Measurements from ENCODE around the gene RHBDL3.
A peak's percentile ranks its signal among the peaks of the same experiment; 100 is the strongest.
"Not testable (repeated sequence)": the region's sequence is repeated elsewhere in the genome, so short reads cannot be mapped to it uniquely, and the experiment has no call there.

The RHBDL3 gene

DNA sequence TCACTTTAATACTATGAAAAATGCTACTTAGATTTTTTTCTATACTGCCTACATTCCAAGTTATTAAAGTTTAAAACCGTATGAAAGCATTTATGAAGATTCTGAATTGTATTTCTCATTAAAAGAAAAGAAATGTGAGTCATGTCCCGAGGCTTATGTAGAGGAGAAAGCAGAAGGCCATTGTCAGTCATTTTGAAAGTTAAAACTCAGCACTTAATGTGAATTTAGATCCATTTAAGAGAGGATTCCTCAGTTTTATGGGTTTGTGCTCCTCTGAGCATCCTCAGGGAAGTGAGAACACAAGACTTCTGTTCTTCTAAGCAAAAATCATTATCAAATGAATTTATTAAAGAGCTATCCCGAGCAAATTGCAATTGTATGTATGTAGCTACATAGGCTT lies 64.5 kb downstream of the RHBDL3 start:
- no peak for DNase-seq

GRCh38 chr17:32331243-32332040 lies 65.8 kb downstream of the RHBDL3 start:
- DNase-seq, result no peak

- DNase-seq, result no peak
Observed at GRCh38 chr17:32333187-32333586, 67.6 kb downstream of the RHBDL3 start.

DNA sequence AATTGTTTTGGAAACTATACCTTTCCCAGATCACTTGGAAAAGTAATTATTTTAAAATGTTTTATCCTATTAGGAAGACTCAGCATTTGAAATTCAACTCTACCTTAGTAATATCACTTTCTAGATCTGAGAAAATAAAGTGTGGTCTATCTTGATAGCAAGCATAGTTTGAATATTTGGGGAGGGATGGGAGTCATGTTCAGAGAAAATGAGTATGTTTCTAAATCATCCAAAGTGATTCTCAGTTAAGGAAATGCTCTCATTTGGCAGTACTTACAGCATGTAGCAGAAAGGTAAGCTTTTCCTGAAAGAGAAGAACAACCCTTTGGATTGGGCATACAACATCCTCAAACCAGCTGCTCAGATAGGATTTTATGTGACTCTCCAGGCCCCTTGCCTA lies 69.4 kb downstream of the RHBDL3 start:
- no peak for DNase-seq

DNA sequence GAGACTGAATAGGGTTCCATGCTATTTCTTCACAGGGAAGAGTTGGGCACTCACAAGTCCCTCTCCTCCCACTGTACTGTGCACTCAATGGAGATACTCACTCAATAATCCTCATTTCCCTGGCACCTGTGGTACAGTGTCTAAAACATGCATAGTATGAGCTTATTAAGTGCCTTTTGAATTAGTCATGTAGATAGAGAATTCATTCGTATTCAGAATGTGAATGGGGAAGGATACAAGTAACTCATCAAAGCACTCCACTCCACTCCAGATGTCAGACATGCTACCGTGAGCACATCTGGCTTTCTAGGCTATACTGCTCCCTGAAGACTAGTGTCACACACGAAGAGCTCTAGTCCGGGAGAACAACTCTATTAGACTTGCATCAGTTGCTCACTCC lies 70.1 kb downstream of the RHBDL3 start:
- DNase-seq, result no peak

GRCh38 chr17:32341141-32341856 lies 75.7 kb downstream of the RHBDL3 start:
- peak; percentile 24 to 37 for DNase-seq

- peak; percentile 78 to 84 for DNase-seq
Observed at GRCh38 chr17:32341857-32342602, 76.4 kb downstream of the RHBDL3 start, which contains the start of gene C17orf75. C17orf75 (minus strand) TSS chr17:32342173; CDS start chr17:32342139, 34 bp downstream.

GRCh38 chr17:32342603-32343325 lies 77.1 kb downstream of the RHBDL3 start:
- DNase-seq, result no peak

- no peak for DNase-seq
Observed at GRCh38 chr17:32345951-32346600, 80.4 kb downstream of the RHBDL3 start.

DNA sequence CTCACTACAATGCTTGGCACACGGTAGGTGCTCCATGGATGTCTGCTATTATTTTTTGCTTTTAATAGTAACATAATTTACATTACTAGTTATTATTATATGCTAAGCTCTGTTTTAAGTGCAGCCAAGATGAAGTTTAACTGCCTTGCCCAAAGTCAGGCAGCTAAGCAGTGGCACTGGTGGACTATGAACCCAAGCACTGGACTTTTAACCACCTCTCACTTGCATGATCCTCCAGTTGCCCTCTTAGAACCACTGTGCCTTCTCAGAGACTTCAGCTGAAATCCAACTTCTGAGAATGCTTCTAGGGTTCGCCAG lies 82.8 kb downstream of the RHBDL3 start:
- no peak for DNase-seq

GRCh38 chr17:32349503-32349853 lies 83.8 kb downstream of the RHBDL3 start:
- DNase-seq, result peak in 1 of 2 donors; percentile 22

DNA sequence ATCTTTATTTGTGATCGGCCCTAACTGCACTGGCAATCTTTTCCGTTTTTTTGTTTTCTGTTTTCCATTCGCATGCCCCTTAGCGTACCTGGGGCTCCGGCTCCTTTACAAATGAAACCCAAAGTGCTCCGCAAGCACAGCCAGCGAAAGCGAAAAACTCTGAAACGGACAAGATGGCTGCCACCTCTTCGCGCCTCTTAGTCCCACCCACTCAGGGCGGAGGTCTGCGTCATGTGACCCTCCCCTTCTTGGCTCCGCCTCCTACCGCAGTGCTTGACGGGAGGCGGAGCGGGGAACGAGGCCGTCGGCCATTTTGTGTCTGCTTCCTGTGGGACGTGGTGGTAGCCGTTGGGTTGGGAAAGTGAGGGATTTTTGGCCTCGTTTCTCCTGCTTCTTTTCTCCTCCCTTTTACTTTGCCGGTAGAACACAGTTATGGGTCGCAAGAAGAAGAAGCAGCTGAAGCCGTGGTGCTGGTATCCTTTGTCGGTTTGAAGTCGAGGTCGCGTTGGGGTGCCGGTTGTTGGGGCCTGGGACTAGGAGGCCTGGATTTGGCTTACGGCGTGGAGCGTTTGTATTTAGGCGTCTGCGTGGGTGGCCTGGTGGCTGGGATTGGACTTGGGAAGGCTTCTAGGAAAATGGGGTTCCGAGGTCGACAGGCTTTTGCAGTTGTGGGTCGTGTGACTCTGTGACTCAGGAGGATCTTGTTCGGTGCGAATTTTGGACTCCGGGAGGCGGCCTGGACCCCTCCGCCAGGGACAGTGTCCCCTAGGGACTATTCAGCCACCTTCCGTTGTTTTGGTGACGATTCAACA lies 84.4 kb downstream of the RHBDL3 start, which contains the start of gene ZNF207:
TSS of gene ZNF207 (plus strand) at position 304 of the 812 bp plus-strand sequence. CDS start at position 433, 129 bp downstream.
- peak; percentile 90 to 92 for DNase-seq

DNA sequence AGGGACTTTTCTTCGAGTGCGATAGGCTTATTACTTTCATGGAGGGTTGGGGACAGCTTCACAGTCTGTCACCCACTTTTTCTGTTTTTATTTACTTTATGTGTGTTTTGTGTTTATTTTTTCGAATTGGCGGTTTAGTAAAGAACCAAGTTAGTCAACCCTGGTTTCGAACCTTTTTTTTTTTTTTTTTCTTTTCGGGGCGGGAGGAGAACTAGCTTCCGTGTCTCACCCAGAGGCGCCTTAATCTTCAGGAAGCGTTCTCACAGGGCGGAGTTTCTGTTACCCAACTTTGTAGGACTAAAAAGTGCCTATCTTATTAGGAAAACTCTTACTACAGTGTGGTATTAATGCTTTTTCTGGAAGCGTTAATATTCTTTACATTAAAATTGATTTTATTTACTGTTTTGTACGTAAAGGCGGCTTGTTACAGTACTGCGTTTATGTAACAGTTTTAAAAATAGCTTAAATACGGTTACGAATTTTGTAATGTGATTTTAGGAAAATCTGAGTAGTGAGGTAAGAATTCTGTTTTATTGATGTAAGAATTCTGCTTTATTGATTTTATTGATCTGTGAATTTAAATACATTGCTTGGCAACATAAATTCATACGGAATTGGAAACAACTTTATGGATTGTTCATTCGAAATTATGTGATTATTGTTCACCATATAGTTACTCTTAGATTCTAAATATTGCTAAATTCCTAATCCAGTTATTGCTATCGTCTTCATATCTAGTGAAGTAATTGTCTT lies 85.2 kb downstream of the RHBDL3 start:
- DNase-seq, result peak; percentile 18 to 19

- not testable (repeated sequence) for DNase-seq
Observed at GRCh38 chr17:32352734-32353133, 87.1 kb downstream of the RHBDL3 start.

- DNase-seq, result no peak
Observed at GRCh38 chr17:32355649-32356377, 90.2 kb downstream of the RHBDL3 start.

DNA sequence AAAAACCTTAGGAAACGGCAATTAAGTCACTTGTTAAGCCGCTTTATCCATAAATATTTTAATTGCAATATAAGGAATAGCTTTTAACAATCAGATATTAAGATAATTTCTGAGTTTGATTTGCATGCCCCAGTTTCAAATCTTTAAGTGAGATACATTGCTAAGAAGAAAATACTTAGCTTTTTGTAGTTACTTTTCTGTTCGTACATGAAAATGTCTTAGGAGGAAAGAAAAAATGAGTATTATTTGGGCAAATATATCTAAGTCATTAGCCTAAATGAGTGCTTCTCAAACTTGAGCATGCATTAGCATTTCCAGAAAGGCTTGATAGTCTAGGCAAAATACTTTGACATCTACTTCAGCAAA lies 90.7 kb downstream of the RHBDL3 start:
- no peak for DNase-seq

- no peak for DNase-seq
Observed at GRCh38 chr17:32356750-32357149, 91.1 kb downstream of the RHBDL3 start.

DNA sequence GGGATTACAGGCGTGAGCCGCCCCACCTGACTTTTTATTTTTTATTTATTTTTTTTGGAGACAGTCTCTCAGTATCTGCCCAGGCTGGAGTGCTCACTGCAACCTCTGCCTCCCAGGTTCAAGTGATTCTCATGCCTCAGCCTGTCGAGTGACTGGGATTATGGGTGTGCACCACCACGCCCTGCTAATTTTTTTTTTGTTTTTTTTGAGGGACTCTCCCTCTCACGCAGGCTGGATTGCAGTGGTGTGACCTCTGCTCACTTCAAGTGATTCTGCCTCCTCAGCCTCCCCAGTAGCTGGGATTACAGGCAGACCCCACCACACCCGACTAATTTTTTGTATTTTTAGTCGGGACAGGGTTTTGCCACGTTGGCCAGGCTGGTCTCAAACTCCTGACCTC lies 92.0 kb downstream of the RHBDL3 start:
- DNase-seq, result no peak

DNA sequence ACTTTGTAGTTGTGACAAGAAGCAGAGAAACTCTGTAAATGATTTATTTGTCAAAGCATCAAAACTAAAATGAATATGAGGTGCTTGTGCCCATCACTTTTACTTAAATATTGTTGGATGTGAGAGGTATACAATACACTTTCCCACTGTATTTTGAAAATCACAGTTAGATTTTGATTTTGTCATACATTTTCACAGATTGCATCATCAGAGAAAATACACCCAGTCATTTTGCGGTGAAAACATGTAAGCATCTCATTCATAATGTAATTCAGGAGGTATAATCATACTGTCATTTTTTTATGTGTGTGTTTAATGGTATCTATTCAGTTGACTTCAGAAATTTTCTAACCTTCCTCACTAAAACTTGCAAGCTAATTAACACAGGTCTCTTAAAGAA lies 95.6 kb downstream of the RHBDL3 start:
- no peak for DNase-seq

DNA sequence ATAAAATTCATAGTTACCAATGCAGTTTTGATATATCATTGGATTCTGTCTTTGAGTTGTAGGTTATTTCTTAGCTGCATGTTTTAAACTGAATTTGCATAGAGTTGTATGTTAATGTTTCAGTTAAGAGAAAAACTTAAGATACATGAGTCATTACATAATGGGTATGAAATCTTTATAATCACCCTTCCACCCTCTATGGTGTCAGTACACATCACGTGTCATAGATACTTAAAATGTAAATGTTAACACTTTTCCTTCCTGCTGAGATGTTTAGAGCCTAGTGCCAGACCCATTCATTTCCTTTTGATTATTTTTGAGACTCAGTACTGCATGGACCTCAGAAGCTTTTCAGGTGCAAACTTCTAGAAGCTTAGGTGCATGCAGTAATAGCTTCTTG lies 104.8 kb downstream of the RHBDL3 start:
- DNase-seq, result no peak

Measured in stimulated activated CD4-positive, alpha-beta T cell treated with anti-CD3 and anti-CD28 coated beads, Interleukin-2, amount 100 ng/mL, for 48 hours (primary cell).